K562 (cell line): ENCODE measurements around the gene SDC3. TPM values are rescaled to one million over a fixed set of nuclear protein-coding genes. Genes with fewer than 3 reads are reported as not detected.
A peak's percentile ranks its signal among the peaks of the same experiment; 100 is the strongest.

Experiments used
- ADNP ChIP-seq: fragments of 200-800 bp; sonication (Bioruptor generic); IDR thresholded peaks from 2 replicates; pipeline ENCODE4 v1.6.1; 2016; ENCODE audit warnings: missing genetic modification characterization, missing compliant biosample characterization
- BCOR ChIP-seq: fragments of 450-650 bp; IDR thresholded peaks from 2 replicates; pipeline ENCODE4 v1.6.1; 2016
- CHD7 ChIP-seq: fragments of 200-600 bp; sonication (generic); IDR thresholded peaks from one replicate; pipeline ENCODE4 v1.6.1; 2012; ENCODE audit warnings: mild to moderate bottlenecking, low read depth, low read length, inconsistent platforms
- FUS ChIP-seq: fragments of 200-400 bp; formaldehyde crosslinking; optimal IDR thresholded peaks from 2 replicates; pipeline ENCODE3; 2017; ENCODE audit warnings: low read depth, low read length
- GTF2F1 ChIP-seq: IDR thresholded peaks from 2 replicates; pipeline ENCODE4 v1.6.1; 2011; ENCODE audit warnings: low read depth, low read length, improper control_type of control experiment
- KLF10 ChIP-seq: fragments of 250-450 bp; sonication (Bioruptor Pico); IDR thresholded peaks from 2 replicates; pipeline ENCODE4 v1.6.1; 2021; ENCODE audit warnings: matching md5 sums
- MAFF ChIP-seq: IDR thresholded peaks from 2 replicates; pipeline ENCODE4 v1.6.1; 2012; ENCODE audit warnings: low read length, improper control_type of control experiment
- RBM25 ChIP-seq: fragments of 200-400 bp; formaldehyde crosslinking; IDR thresholded peaks from 2 replicates; pipeline ENCODE4 v1.6.1; 2018; ENCODE audit warnings: low read length, low read depth, moderate library complexity; ENCODE audit not compliant: severe bottlenecking
- THRB ChIP-seq: fragments of 450-650 bp; formaldehyde crosslinking; conservative IDR thresholded peaks from 2 replicates; pipeline ENCODE4 v1.4.0; 2022; ENCODE audit warnings: mild to moderate bottlenecking, missing genetic modification characterization
- ZNF24 ChIP-seq: fragments of 450-650 bp; IDR thresholded peaks from 2 replicates; pipeline ENCODE4 v1.6.1; 2016
- ZNF398 ChIP-seq: fragments of 250-450 bp; sonication (Bioruptor Pico); IDR thresholded peaks from 2 replicates; pipeline ENCODE4 v1.8.0; 2021; ENCODE audit warnings: moderate library complexity, mild to moderate bottlenecking, inconsistent platforms
- ZNF586 ChIP-seq: fragments of 450-650 bp; formaldehyde crosslinking; conservative IDR thresholded peaks from 2 replicates; pipeline ENCODE4 v1.4.0; 2020; ENCODE audit warnings: mild to moderate bottlenecking, moderate library complexity
- polyA plus RNA-seq, 8 experiments: library from polyadenylated mRNA; depleted of rRNA in 4 of 8; stranded (reverse) in 5 of 8; unstranded in 3 of 8; fragments of >200 nt; fragmentation: Nextera tagmentation in 2 of 8; fragmentation: Illumina TruSeq in 1 of 8; extraction: Ambion mirVana in 2 of 8; extraction: Trizol in 1 of 8; gene quantifications; 2 replicates each; pipeline versions ENCODE4 v1.2.1 to v1.2.3, GENCODE V29; 2011 to 2014; ENCODE audit warnings: inconsistent platforms in 1 of 8, missing spikeins in 1 of 8
- total RNA-seq, 7 experiments: library from RNA; depleted of rRNA in 6 of 7; stranded (reverse); fragments of >200 nt in 6 of 7; fragmentation: Illumina TruSeq in 2 of 7; extraction: Trizol in 2 of 7; gene quantifications; 2 replicates each; pipeline versions ENCODE4 v1.2.1 to v1.2.3, GENCODE V29; 2011 to 2021; ENCODE audit warnings: low replicate concordance in 1 of 7

The SDC3 gene
- total and polyA plus RNA-seq, 9 of the 15 experiments (the other 6 are each of a cell fraction or from before 2014, with no cell fraction given) = 0.38 to 44.1 (median 12.1) TPM

- TF ChIP-seq ADNP (peak; percentile 81), KLF10 (CRISPR knock-in tag) (no peak), BCOR (peak; percentile 80), GTF2F1 (no peak), CHD7 (no peak), ZNF398 (CRISPR knock-in tag) (no peak), ZNF586 (CRISPR knock-in tag) (no peak), FUS (no peak), THRB (no peak), ZNF24 (peak; percentile 32; the same call in 1 of the 2 replicates), MAFF (no peak), RBM25 (peak; percentile 90)
Measured at GRCh38 chr1:30851286-30851685, 57.3 kb downstream of the SDC3 start (continued).
